Measurements from ENCODE around the gene AFTPH. TPM values are rescaled to one million over a fixed set of nuclear protein-coding genes. Genes with fewer than 3 reads are reported as not detected.

Gene AFTPH
- total and polyA plus RNA-seq, 9 of the 15 experiments (the other 6 are each of a cell fraction or from before 2014, with no cell fraction given) = 8.0 to 26.2 (median 13.8) TPM

DNA sequence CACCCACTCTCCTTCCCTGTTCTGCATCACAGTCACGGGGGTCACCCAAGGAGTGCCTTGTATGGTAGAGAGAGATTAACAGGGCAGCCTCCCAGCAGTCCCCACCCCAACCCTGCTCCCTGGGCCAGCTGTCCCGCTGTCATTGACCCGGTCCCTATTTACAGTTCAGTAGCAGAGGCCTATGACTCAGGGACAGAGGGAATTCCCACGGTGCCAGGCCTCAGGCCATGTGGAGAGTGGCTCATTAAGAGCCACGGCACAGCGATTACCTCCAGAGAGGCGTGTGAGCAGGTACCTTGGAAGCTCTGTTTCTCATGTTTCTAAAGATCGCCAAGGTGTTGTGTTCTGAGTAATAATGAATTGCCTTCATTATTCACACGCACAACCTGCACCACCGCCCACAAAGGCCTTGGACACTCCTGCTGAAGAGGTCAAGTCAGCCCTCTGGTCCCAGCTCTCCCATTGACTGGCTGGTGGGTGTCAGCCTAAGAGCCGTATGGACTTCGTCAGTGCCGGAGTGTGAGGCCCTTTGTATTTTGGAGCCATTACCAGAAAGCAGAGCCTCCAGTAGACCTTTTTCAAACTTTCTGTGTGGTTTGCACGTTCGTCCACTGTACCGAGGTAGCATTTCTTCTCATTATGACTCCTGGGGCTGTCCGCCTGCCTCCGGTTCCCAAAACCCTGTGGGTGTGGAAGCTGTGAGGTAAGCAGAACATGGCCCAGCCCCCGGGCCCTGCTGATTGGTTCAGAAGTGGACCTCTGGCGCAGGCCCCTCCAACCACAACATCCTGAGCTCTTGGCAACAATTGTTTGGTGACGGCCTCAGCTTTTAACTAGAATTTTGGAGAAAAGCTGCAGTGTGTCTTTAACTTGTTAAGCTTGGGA, 82.6 kb downstream of the AFTPH start (continued):
- TF ChIP-seq TAF7 (tag; IDR thresholded peaks at IDR 0.05) = no peak; the same call in 1 of the 2 replicates
- no peak; a peak in 2 of 4 replicates for TF ChIP-seq MAZ (CRISPR knock-in tag; conservative IDR thresholded peaks at IDR 0.05 in 1 of 2, IDR thresholded peaks at IDR 0.05 in 1 of 2)
- TF ChIP-seq, protein P1, sequence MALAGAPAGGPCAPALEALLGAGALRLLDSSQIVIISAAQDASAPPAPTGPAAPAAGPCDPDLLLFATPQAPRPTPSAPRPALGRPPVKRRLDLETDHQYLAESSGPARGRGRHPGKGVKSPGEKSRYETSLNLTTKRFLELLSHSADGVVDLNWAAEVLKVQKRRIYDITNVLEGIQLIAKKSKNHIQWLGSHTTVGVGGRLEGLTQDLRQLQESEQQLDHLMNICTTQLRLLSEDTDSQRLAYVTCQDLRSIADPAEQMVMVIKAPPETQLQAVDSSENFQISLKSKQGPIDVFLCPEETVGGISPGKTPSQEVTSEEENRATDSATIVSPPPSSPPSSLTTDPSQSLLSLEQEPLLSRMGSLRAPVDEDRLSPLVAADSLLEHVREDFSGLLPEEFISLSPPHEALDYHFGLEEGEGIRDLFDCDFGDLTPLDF (CRISPR knock-in tag; IDR thresholded peaks at IDR 0.05) = no peak
- no peak for TF ChIP-seq ZNF583 (CRISPR knock-in tag; IDR thresholded peaks at IDR 0.05)
- TF ChIP-seq ZNF354B (CRISPR knock-in tag; IDR thresholded peaks at IDR 0.05) = no peak
- TF ChIP-seq MCM7 (IDR thresholded peaks at IDR 0.05) = no peak
- no peak for TF ChIP-seq BCL6 (CRISPR knock-in tag; IDR thresholded peaks at IDR 0.05)
- TF ChIP-seq NFE2 (IDR thresholded peaks at IDR 0.05; ENCODE audit: low read depth) = no peak
- TF ChIP-seq TCF7L2 (IDR thresholded peaks at IDR 0.05; ENCODE audit: low read depth, low read length) = no peak
- no peak; the same call in 1 of the 2 replicates for TF ChIP-seq ESRRA (IDR thresholded peaks at IDR 0.05; ENCODE audit: borderline replicate concordance, low read depth)
- TF ChIP-seq SAP30 (IDR thresholded peaks at IDR 0.05; ENCODE audit: borderline replicate concordance, insufficient read depth, low read depth, low read length, poor library complexity, severe bottlenecking) = no peak
- TF ChIP-seq IRF2 (CRISPR knock-in tag; IDR thresholded peaks at IDR 0.05) = no peak
- no peak for TF ChIP-seq ZNF518B (CRISPR knock-in tag; IDR thresholded peaks at IDR 0.05)
- TF ChIP-seq ZNF239 (CRISPR knock-in tag; IDR thresholded peaks at IDR 0.05) = no peak
- TF ChIP-seq CREB1 (IDR thresholded peaks at IDR 0.05) = no peak
- peak; percentile 46; the same call in 1 of the 2 replicates for TF ChIP-seq CREB1 (CRISPR knock-in tag; IDR thresholded peaks at IDR 0.05)
- no peak for TF ChIP-seq PTRF (tag; IDR thresholded peaks at IDR 0.05)
- TF ChIP-seq, protein P2, sequence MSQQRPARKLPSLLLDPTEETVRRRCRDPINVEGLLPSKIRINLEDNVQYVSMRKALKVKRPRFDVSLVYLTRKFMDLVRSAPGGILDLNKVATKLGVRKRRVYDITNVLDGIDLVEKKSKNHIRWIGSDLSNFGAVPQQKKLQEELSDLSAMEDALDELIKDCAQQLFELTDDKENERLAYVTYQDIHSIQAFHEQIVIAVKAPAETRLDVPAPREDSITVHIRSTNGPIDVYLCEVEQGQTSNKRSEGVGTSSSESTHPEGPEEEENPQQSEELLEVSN (IDR thresholded peaks at IDR 0.05; ENCODE audit: borderline replicate concordance in 1 of 2, extremely low read depth in 1 of 2, insufficient read depth in 1 of 2, insufficient read length in 1 of 2, low read depth in 1 of 2, low read length in 1 of 2, poor library complexity in 1 of 2, severe bottlenecking in 1 of 2) = peak in 1 of 2 experiments; percentile 66

Data from K562 (cell line).